ENCODE data around the gene MARK3. TPM values are rescaled to one million over a fixed set of nuclear protein-coding genes. Genes with fewer than 3 reads are reported as not detected.

The MARK3 gene
- total RNA-seq, 1 donor from 2014 or later: 89.6 TPM

- DNase-seq: peak; percentile 15
Measured at GRCh38 chr14:103367995-103368394, 17.2 kb upstream of the MARK3 start.

- no peak for DNase-seq
Measured at GRCh38 chr14:103370087-103370486, 15.1 kb upstream of the MARK3 start.

- no peak for DNase-seq
Measured at GRCh38 chr14:103372017-103372416, 13.2 kb upstream of the MARK3 start.

- DNase-seq: no peak
Measured at GRCh38 chr14:103372552-103373304, 12.5 kb upstream of the MARK3 start.

GRCh38 chr14:103374121-103374520, 11.1 kb upstream of the MARK3 start:
- no peak for DNase-seq

GRCh38 chr14:103377522-103378037, 7.6 kb upstream of the MARK3 start:
- DNase-seq: no peak

- DNase-seq: no peak
Measured at GRCh38 chr14:103378038-103378854, 7.0 kb upstream of the MARK3 start.

GRCh38 chr14:103380719-103381377, 4.4 kb upstream of the MARK3 start:
- no peak for DNase-seq

GRCh38 chr14:103382376-103382775, 2.8 kb upstream of the MARK3 start:
- DNase-seq: no peak

GRCh38 chr14:103384450-103385151, 614 bp upstream of the MARK3 start:
- DNase-seq: no peak

GRCh38 chr14:103385929-103386712, 906 bp downstream of the MARK3 start:
- no peak for DNase-seq

GRCh38 chr14:103386713-103387329, 1.6 kb downstream of the MARK3 start:
- DNase-seq: peak; percentile 27

GRCh38 chr14:103388664-103389063, 3.4 kb downstream of the MARK3 start:
- no peak for DNase-seq

GRCh38 chr14:103390605-103391004, 5.4 kb downstream of the MARK3 start:
- DNase-seq: no peak

GRCh38 chr14:103391048-103391447, 5.8 kb downstream of the MARK3 start:
- DNase-seq: no peak

- DNase-seq: no peak
Measured at GRCh38 chr14:103392106-103392505, 6.9 kb downstream of the MARK3 start.

- DNase-seq: no peak
Measured at GRCh38 chr14:103392572-103392971, 7.4 kb downstream of the MARK3 start.

GRCh38 chr14:103393070-103393469, 7.9 kb downstream of the MARK3 start:
- no peak for DNase-seq

- DNase-seq: peak; percentile 13
Measured at GRCh38 chr14:103393676-103394626, 8.7 kb downstream of the MARK3 start.

- no peak for DNase-seq
Measured at GRCh38 chr14:103395244-103395643, 10.0 kb downstream of the MARK3 start.
